Measurements from ENCODE around the gene TBXAS1.

GRCh38 chr7:139991911-139992310, 162.8 kb downstream of the TBXAS1 start:
- TF ChIP-seq POLR2A (IDR thresholded peaks at IDR 0.05; ENCODE audit: low read length) (no peak), GATA1 (IDR thresholded peaks at IDR 0.05; ENCODE audit: low read depth, low read length) (no peak)

Measured in erythroblast (primary cell).